GM12801 (cell line): ENCODE data around the gene BRD4.

Experiments used
- CTCF ChIP-seq: IDR thresholded peaks from one replicate; pipeline ENCODE4 v1.5.1; 2011; ENCODE audit warnings: control low read depth; ENCODE audit not compliant: insufficient read length; ENCODE audit errors: extremely low read depth

BRD4 gene

DNA sequence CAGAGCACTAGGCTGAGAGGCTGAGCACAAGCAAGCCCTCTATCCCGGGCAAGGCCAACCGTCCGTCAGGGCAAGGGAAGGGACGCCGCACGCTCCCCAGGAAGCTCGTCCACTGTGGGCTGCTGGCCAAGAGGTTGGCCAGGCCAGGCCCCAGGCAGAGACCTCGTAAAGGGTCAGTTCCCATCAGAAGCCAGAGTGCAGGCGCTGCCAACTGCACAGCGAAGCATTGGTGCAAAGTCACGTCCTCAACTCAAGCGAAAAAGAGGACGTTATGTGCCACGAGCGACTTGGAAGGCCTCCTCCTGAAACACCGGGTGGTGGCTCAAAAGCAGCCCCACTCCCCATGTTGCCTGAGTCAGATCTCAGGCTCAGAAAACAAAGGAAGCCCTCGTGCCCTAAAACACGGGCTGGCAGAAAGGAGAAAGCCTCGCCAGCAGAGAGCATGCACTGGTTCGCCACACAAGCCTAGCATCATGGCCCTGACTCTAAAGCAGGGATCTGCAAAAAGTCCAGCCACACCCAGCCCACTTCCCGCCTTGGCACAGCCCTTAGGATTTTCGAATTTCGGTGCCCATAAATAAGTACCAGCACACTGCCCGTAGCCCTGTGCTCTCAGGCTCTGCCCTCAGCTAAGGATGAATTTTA lies 42.6 kb upstream of the BRD4 start:
- TF ChIP-seq CTCF: no peak

DNA sequence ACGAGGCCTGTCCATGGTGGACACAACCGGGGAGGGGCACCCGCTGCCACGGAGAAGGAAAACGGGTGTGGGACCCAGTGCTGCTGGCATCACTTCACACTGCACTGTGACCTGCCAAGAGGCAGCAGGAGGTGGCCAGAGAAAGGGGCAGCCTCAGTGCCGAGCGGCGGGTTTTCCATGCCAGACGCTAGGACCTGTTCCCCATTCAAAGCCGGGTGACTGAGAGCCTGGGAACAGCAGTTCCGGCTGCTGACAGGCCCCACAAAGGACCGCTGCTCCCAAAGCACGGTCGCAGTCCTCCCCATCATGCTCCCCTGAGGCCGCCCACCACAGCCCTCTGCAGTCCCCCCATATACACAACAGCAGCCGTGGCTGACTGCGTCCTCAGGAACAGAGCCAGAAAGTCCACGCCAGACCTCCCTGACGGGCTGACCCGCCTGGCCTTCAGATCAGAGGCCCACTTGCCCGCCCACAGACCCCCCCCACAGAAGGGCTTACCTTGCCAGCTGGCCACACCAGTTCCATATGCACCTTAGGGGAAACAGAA lies 41.8 kb upstream of the BRD4 start:
- no peak for TF ChIP-seq CTCF

GRCh38 chr19:15373644-15374043 lies 41.3 kb upstream of the BRD4 start:
- TF ChIP-seq CTCF: no peak

DNA sequence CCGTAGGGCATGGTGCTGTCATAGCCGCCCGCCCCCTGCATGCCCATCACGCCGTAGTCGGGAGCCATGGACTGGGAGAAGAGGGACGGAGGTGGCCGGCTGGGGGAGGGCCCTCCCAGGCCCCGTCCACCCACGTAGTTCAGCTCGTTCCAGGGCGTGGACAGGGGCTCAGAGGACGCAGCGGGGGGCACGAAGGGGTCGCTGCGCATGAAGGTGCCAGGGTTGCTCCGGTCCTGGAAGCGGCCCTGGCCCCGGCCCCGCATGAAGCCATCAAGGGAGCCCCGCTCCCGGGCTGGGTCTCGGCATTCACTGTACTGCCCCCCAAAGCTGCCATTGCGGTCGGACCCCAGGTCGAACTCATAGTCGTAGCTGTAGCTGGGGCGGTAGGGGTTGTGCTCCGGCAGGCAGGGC lies 40.6 kb upstream of the BRD4 start:
- TF ChIP-seq CTCF: no peak

DNA sequence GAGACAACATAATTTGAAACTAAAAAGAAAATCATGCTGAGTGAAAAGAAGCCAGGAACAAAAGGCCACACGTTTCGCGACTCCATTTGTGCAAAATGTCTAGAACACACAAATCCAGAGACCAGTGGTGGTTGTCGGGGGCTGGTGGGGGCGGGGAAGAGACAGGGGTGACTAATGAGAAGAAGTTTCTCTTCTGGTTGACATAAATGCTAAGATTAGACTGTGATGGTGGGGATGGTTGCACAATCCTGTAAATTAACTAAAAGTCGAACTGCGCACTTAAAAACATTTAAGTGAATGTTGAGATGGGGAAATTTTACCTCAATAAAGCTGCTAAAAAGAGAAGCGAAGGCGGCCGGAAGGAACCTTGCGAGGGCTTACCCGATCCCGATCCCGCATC lies 40.1 kb upstream of the BRD4 start:
- TF ChIP-seq CTCF: no peak

DNA sequence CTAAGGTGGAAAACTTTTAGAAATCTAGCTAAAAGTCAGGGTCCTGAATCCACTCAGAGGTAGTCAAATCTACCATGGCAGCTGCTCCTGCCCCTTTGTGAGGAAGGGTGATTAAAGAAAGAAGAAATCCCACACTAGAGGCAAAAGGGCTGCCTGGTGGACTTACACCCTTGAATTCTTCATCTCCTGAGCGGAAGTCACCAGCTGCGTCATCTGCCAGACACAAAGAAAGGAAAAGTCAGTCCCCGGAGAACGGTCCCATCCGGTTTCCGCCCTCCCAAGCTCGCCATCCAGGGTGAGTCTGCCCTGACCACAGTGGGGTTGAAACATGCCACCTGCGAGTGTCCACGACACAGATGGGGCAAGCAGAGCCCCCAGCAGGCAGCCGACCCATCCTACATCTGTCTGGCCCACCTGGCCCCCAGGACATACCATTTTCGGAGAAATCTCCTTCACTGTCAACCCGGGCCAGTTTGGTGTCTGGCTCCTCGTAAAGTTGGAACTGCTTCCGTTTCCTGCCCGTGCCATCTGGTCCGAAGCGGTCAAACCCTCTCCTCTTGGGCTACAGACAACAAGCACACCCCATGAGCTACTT lies 39.5 kb upstream of the BRD4 start:
- TF ChIP-seq CTCF: no peak

DNA sequence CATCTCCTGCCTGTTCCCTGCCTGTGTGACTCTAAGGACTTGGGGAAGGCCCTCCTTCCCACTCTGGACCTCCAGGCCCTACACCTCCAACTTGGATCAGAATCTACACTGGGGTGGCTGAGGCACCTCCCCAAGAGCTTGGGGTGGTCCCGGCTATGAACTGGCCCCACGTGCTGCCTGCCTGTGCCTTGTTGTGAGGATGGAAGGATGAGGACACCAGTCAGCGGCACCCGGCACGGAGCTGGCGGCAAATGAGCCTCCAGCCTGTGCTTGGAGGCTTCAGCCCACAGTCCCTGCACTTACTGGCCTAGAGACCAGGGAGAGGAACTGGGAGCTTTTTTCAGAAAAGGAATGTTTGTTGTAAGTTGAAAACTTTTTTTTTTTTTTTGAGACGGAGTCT lies 38.8 kb upstream of the BRD4 start:
- TF ChIP-seq CTCF: no peak
